ENCODE data around the gene TCOF1. TPM values are rescaled to one million over a fixed set of nuclear protein-coding genes. Genes with fewer than 3 reads are reported as not detected.
A peak's percentile ranks its signal among the peaks of the same experiment; 100 is the strongest.

The TCOF1 gene
- total and polyA plus RNA-seq, 2 donors from 2014 or later: 12.2 to 23.5 TPM

GRCh38 chr5:150384701-150385100, 27.2 kb downstream of the TCOF1 start:
- DNase-seq: no peak
- TF ChIP-seq, protein P1, sequence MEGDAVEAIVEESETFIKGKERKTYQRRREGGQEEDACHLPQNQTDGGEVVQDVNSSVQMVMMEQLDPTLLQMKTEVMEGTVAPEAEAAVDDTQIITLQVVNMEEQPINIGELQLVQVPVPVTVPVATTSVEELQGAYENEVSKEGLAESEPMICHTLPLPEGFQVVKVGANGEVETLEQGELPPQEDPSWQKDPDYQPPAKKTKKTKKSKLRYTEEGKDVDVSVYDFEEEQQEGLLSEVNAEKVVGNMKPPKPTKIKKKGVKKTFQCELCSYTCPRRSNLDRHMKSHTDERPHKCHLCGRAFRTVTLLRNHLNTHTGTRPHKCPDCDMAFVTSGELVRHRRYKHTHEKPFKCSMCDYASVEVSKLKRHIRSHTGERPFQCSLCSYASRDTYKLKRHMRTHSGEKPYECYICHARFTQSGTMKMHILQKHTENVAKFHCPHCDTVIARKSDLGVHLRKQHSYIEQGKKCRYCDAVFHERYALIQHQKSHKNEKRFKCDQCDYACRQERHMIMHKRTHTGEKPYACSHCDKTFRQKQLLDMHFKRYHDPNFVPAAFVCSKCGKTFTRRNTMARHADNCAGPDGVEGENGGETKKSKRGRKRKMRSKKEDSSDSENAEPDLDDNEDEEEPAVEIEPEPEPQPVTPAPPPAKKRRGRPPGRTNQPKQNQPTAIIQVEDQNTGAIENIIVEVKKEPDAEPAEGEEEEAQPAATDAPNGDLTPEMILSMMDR (IDR thresholded peaks at IDR 0.05; ENCODE audit: borderline replicate concordance, extremely low read depth, insufficient read depth): no peak
- Histone ChIP-seq H3K9me3 (ENCODE audit: control insufficient read depth in 2 of 3, insufficient read depth in 1 of 3, low read length in 3 of 3) (no peaks in the 10 kb centered on the region), H3K9ac (ENCODE audit: low read length in 3 of 3) (no peak overlapping the region), H3K27me3 (ENCODE audit: control insufficient read depth, insufficient read depth, low read length) (no peaks in the 10 kb centered on the region), H3K4me3 (ENCODE audit: low read length in 3 of 3) (no peak overlapping the region), H3K4me1 (ENCODE audit: control insufficient read depth in 2 of 3, insufficient read depth in 2 of 3, low read depth in 1 of 3, low read length in 3 of 3) (no peaks in the 10 kb centered on the region), H3K27ac (ENCODE audit: low read depth in 2 of 2, low read length in 2 of 2) (no peak overlapping the region), H3K36me3 (ENCODE audit: control insufficient read depth in 2 of 3, insufficient read depth in 3 of 3, low read length in 3 of 3) (peaks cover 0 to 30% (median 29%) of the 10 kb centered on the region in 3 donors)
- no peak for FAIRE-seq
- intact Hi-C loops (cut with DNase I): no loop called here

GRCh38 chr5:150386024-150386855, 28.7 kb downstream of the TCOF1 start:
- FAIRE-seq: no peak
- H3K9ac ChIP-seq (ENCODE audit: low read length in 3 of 3): no peak overlapping the region
- H3K4me1 ChIP-seq (ENCODE audit: control insufficient read depth in 2 of 3, insufficient read depth in 2 of 3, low read depth in 1 of 3, low read length in 3 of 3): no peaks in the 10 kb centered on the region
- H3K9me3 ChIP-seq (ENCODE audit: control insufficient read depth in 2 of 3, insufficient read depth in 1 of 3, low read length in 3 of 3): no peaks in the 10 kb centered on the region
- TF ChIP-seq, protein P1 (IDR thresholded peaks at IDR 0.05; ENCODE audit: borderline replicate concordance, extremely low read depth, insufficient read depth): no peak
- no peak for DNase-seq
- H3K36me3 ChIP-seq (ENCODE audit: control insufficient read depth in 2 of 3, insufficient read depth in 3 of 3, low read length in 3 of 3): peaks cover 0 to 24% (median 21%) of the 10 kb centered on the region in 3 donors
- no peak overlapping the region for H3K27ac ChIP-seq (ENCODE audit: low read depth in 2 of 2, low read length in 2 of 2)
- H3K4me3 ChIP-seq (ENCODE audit: low read length in 3 of 3): no peak overlapping the region
- H3K27me3 ChIP-seq (ENCODE audit: control insufficient read depth, insufficient read depth, low read length): no peaks in the 10 kb centered on the region
- intact Hi-C loops (cut with DNase I): no loop called here

- Histone ChIP-seq H3K27ac (ENCODE audit: low read depth in 2 of 2, low read length in 2 of 2) (no peak overlapping the region), H3K4me1 (ENCODE audit: control insufficient read depth in 2 of 3, insufficient read depth in 2 of 3, low read depth in 1 of 3, low read length in 3 of 3) (no peaks in the 10 kb centered on the region), H3K27me3 (ENCODE audit: control insufficient read depth, insufficient read depth, low read length) (no peaks in the 10 kb centered on the region), H3K36me3 (ENCODE audit: control insufficient read depth in 2 of 3, insufficient read depth in 3 of 3, low read length in 3 of 3) (peaks cover 0 to 39% (median 15%) of the 10 kb centered on the region in 3 donors), H3K4me3 (ENCODE audit: low read length in 3 of 3) (no peak overlapping the region), H3K9ac (ENCODE audit: low read length in 3 of 3) (no peak overlapping the region), H3K9me3 (ENCODE audit: control insufficient read depth in 2 of 3, insufficient read depth in 1 of 3, low read length in 3 of 3) (no peaks in the 10 kb centered on the region)
- FAIRE-seq (no peak), DNase-seq (peak in 2 of 5 donors; percentile 22 to 33)
- TF ChIP-seq, protein P1 (IDR thresholded peaks at IDR 0.05; ENCODE audit: borderline replicate concordance, extremely low read depth, insufficient read depth): no peak
- intact Hi-C loops (cut with DNase I): no loop called here
Measured at GRCh38 chr5:150389531-150390266, 32.2 kb downstream of the TCOF1 start.
